Tibial artery (tissue), 4 donors: ENCODE results near the gene SNAP47.
"Not testable (repeated sequence)": the region's sequence is repeated elsewhere in the genome, so short reads cannot be mapped to it uniquely, and the experiment has no call there.

ENCODE experiments used
- DNase-seq, 2 donors: peaks; one replicate each; pipeline ENCODE4 v3.0.0-alpha.2; 2019
- H3K27ac ChIP-seq, 2 donors: fragments of 200-600 bp; sonication (generic) in 1 of 2; 1 replicate in 1 of 2; 2 replicates in 1 of 2; pipeline ENCODE4 v1.5.1; 2018 to 2019; ENCODE audit warnings: mild to moderate bottlenecking in 1 of 2
- H3K27me3 ChIP-seq, 2 donors: fragments of 200-600 bp; sonication (generic) in 1 of 2; one replicate each; pipeline versions ENCODE4 v1.5.1 to v1.6.0; 2016 to 2019
- H3K36me3 ChIP-seq, 3 donors: fragments of 200-600 bp; sonication (generic) in 2 of 3; one replicate each; pipeline ENCODE4 v1.5.1; 2016 to 2019; ENCODE audit warnings: mild to moderate bottlenecking in 2 of 3
- H3K4me1 ChIP-seq, 4 donors: fragments of 200-600 bp; sonication (generic) in 2 of 4; 1 replicate in 3 of 4; 2 replicates in 1 of 4; pipeline ENCODE4 v1.5.1; 2016 to 2019
- H3K4me3 ChIP-seq, 2 donors: fragments of 200-600 bp; sonication (generic) in 1 of 2; 1 replicate in 1 of 2; 2 replicates in 1 of 2; pipeline ENCODE4 v1.5.1; 2018 to 2019; ENCODE audit warnings: mild to moderate bottlenecking in 2 of 2
- H3K9me3 ChIP-seq, 3 donors: fragments of 200-600 bp; sonication (generic) in 1 of 3; one replicate each; pipeline ENCODE4 v1.5.1; 2016 to 2019
- CTCF ChIP-seq, 2 experiments: fragments of 200-600 bp in 1 of 2; fragments of 450-650 bp in 1 of 2; IDR thresholded peaks; one replicate each; pipeline ENCODE4 v1.5.1; 2017 to 2019; ENCODE audit warnings: antibody characterized with exemption in 2 of 2, mild to moderate bottlenecking in 1 of 2, moderate library complexity in 1 of 2
- intact Hi-C: fragments of 100-400 bp; cut with DNase I; formaldehyde crosslinking; loops from one replicate; pipeline ENCODE4 v1.15.0; 2023; ENCODE audit warnings: low total_unique reads

SNAP47 gene

GRCh38 chr1:227709451-227709850 is 25.8 kb upstream of the SNAP47 start:
- intact Hi-C loops: no loop called here
- no peaks in the 10 kb centered on the region for H3K36me3 ChIP-seq
- H3K4me3 ChIP-seq: no peak overlapping the region
- H3K4me1 ChIP-seq: no peaks in the 10 kb centered on the region
- no peak overlapping the region for H3K27ac ChIP-seq
- no peaks in the 10 kb centered on the region for H3K27me3 ChIP-seq
- H3K9me3 ChIP-seq: peaks cover 0 to 29% (median 11%) of the 10 kb centered on the region in 3 donors
- no peak for TF ChIP-seq CTCF (IDR thresholded peaks at IDR 0.05)
- DNase-seq: no peak

- H3K27me3 ChIP-seq, H3K27ac ChIP-seq, DNase-seq, H3K36me3 ChIP-seq, H3K4me3 ChIP-seq, H3K4me1 ChIP-seq, intact Hi-C loops: not testable (repeated sequence)
- H3K9me3 ChIP-seq: peaks cover 0 to 29% (median 20%) of the 10 kb centered on the region in 3 donors
Observed at GRCh38 chr1:227710474-227710873, 24.8 kb upstream of the SNAP47 start.

- no peak for DNase-seq
- Histone ChIP-seq H3K4me3 (no peak overlapping the region), H3K27me3 (no peaks in the 10 kb centered on the region), H3K4me1 (no peaks in the 10 kb centered on the region), H3K27ac (no peak overlapping the region), H3K9me3 (peaks cover 0 to 24% (median 19%) of the 10 kb centered on the region in 3 donors), H3K36me3 (no peaks in the 10 kb centered on the region)
- TF ChIP-seq CTCF (IDR thresholded peaks at IDR 0.05): no peak
- intact Hi-C loops: no loop called here
Observed at GRCh38 chr1:227712648-227713047, 22.6 kb upstream of the SNAP47 start.

- Histone ChIP-seq H3K27ac (no peak overlapping the region), H3K9me3 (peaks cover 4 to 56% (median 49%) of the 10 kb centered on the region in 3 donors), H3K4me1 (no peaks in the 10 kb centered on the region), H3K4me3 (no peak overlapping the region), H3K36me3 (no peaks in the 10 kb centered on the region), H3K27me3 (no peaks in the 10 kb centered on the region)
- intact Hi-C loops: no loop called here
- no peak for TF ChIP-seq CTCF (IDR thresholded peaks at IDR 0.05)
- no peak for DNase-seq
Observed at GRCh38 chr1:227718932-227719331, 16.3 kb upstream of the SNAP47 start.

GRCh38 chr1:227723474-227723873 is 11.8 kb upstream of the SNAP47 start:
- TF ChIP-seq CTCF (IDR thresholded peaks at IDR 0.05): no peak
- DNase-seq: no peak
- no peak overlapping the region for H3K4me3 ChIP-seq
- no peak overlapping the region for H3K27ac ChIP-seq
- intact Hi-C loops: no loop called here
- H3K36me3 ChIP-seq: no peaks in the 10 kb centered on the region
- peaks cover 0 to 9% (median 4%) of the 10 kb centered on the region in 4 donors for H3K4me1 ChIP-seq
- H3K9me3 ChIP-seq: peaks cover 4 to 46% (median 38%) of the 10 kb centered on the region in 3 donors
- peaks cover 0 to 2% of the 10 kb centered on the region in 2 donors for H3K27me3 ChIP-seq

- no peak for TF ChIP-seq CTCF (IDR thresholded peaks at IDR 0.05)
- DNase-seq: no peak
- intact Hi-C loops: no loop called here
- H3K27me3 ChIP-seq: peaks cover 0 to 2% of the 10 kb centered on the region in 2 donors
- H3K36me3 ChIP-seq: no peaks in the 10 kb centered on the region
- peaks cover under 1 to 32% (median 26%) of the 10 kb centered on the region in 3 donors for H3K9me3 ChIP-seq
- peaks cover 0 to 23% (median 16%) of the 10 kb centered on the region in 4 donors for H3K4me1 ChIP-seq
- no peak overlapping the region for H3K27ac ChIP-seq
- no peak overlapping the region for H3K4me3 ChIP-seq
Observed at GRCh38 chr1:227725046-227725445, 10.2 kb upstream of the SNAP47 start.
